ENCODE data around the gene ATG7.
"Not testable (repeated sequence)": the region's sequence is repeated elsewhere in the genome, so short reads cannot be mapped to it uniquely, and the experiment has no call there.

Gene ATG7

GRCh38 chr3:11431319-11431718 is 159.1 kb downstream of the ATG7 start:
- DNase-seq (ENCODE audit: low read depth, low spot score), result no peak

DNA sequence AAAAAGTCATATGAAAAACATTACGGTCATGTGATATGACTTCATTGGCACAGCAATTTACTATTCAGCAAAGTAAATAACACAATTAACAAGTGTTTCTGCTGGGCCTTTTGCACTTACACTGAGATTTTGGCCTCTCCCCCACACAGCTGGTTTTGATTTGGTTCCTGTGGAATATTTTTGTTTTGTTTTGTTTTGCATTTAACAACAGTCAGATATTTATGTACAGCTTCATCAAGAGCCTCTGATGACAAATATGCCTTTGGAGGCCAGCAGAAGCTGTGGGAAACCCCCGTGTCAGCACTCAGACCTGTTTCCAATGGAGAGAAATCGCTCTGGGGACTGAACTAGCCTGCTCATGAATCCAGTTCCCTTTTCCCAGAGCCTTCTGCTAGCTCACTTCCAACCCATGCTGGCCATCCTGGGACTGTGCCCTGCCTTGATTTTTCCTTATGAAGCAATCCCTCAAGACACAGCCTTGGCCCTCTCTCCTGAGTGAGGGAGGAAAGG is 161.9 kb downstream of the ATG7 start:
- DNase-seq (ENCODE audit: low read depth, low spot score), result peak; percentile 60

- no peak for DNase-seq (ENCODE audit: low read depth, low spot score)
Measured at GRCh38 chr3:11434563-11435096, 162.4 kb downstream of the ATG7 start.

GRCh38 chr3:11435440-11436165 is 163.4 kb downstream of the ATG7 start:
- DNase-seq (ENCODE audit: low read depth, low spot score), result no peak

GRCh38 chr3:11436775-11437174 is 164.6 kb downstream of the ATG7 start:
- DNase-seq (ENCODE audit: low read depth, low spot score), result no peak

- DNase-seq (ENCODE audit: low read depth, low spot score), result no peak
Measured at GRCh38 chr3:11437506-11437905, 165.3 kb downstream of the ATG7 start.

GRCh38 chr3:11438646-11439045 is 166.4 kb downstream of the ATG7 start:
- no peak for DNase-seq (ENCODE audit: low read depth, low spot score)

DNA sequence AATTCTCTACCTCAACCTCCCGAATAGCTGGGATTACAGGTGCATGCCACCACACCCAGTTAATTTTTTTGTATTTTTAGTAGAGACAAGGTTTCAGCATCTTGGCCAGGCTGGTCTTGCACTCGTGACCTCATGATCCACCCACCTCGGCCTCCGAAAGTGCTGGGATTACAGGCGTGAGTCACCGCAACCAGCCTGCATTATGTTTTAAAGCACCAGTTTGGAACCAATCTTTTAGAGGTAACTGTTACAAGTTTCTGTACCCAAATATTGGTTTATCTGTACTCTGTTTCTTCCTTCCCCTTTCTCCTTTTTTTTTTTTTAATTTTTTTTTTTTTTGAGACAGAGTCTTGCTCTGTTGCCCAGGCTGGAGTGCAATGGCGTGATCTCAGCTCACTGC is 169.1 kb downstream of the ATG7 start:
- not testable (repeated sequence) for DNase-seq (ENCODE audit: low read depth, low spot score)

GRCh38 chr3:11444404-11444803 is 172.2 kb downstream of the ATG7 start:
- no peak for DNase-seq (ENCODE audit: low read depth, low spot score)

- not testable (repeated sequence) for DNase-seq (ENCODE audit: low read depth, low spot score)
Measured at GRCh38 chr3:11445193-11445592, 173.0 kb downstream of the ATG7 start.

GRCh38 chr3:11445883-11446282 is 173.7 kb downstream of the ATG7 start:
- DNase-seq (ENCODE audit: low read depth, low spot score), result no peak

GRCh38 chr3:11447584-11448200 is 175.5 kb downstream of the ATG7 start:
- peak; percentile 6 for DNase-seq (ENCODE audit: low read depth, low spot score)

- DNase-seq (ENCODE audit: low read depth, low spot score), result no peak
Measured at GRCh38 chr3:11450015-11450414, 177.8 kb downstream of the ATG7 start.

DNA sequence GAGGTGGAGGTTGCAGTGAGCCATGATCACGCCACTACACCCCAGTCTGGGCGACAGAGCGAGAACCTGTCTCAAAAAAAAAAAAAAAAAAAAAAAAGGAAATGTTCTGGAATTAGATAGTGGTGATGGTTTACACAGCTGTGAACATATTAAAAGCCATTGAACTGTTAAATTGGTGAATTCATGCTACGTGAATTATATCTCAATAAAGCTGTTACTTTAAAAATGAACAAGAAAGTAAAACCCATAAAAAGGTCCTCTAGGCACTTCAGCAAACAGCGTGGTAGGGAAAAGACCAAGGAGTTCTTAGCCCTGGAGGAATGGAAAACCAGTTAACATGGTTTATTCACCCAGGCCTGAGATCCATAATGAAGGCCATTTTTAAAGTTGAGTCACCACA is 180.1 kb downstream of the ATG7 start:
- DNase-seq (ENCODE audit: low read depth, low spot score), result no peak

DNA sequence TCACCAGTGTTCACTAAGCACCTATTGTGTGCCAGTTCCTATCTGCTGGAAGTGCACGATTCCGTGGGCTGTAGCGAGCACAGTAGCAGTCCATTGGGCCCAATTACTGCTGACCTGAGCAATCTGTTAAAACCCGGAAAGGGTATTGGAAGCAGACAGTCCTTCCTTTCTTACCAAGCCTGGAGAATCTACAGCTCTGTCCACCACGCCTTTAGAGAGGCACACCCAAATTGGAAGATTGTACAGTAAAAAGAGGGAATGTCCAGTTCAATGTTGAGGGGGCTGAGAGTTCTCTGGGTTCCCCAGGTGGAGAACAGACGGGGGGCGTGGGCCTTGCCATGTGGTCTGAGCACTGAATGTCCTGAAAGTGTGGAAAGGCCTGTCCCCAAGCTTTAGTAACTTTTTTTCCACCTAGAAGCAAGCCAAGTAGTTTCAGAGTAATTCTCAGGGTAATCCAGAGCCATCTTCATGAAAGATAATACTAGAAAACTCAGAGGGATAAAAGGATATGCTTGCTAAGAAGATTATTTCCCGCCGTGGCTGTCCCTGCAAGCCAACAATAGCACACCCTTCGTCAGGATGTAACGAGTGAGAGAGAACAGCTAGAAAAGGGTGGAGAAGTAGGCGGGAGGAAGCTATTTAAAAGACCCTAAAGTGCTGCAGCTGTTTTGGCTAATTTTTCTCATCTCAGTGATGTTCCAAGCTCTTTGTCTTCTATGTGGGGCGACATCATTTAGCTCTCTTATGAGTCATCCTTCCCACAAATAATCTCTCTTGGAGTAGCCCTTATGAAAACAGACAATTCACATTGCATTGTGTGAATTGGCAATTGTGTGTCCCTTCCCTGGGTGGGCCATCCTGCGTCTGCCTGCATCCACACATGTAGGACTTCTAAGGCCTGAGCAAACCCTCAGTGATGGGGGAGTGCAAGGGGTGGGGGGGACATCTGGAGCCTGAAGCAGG is 181.0 kb downstream of the ATG7 start:
- DNase-seq (ENCODE audit: low read depth, low spot score), result peak; percentile 63

DNA sequence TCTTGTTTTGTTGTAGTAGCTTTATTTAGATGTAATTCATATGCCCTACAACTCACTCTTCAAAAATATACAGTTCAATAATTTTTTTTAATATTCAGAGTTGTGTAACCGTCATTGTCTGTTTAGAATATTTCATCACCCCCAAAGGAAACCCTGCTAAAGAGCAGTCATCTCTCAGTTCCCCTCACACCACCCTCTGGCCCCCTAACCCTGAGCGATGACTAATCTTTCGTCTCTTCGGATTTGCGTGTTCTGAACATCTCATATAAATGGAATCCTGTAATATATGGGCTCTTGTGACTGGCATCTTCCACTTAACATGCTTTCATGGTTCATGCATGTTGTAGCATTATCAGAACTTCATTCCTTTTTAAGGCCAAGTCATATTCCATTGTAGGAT is 183.8 kb downstream of the ATG7 start:
- no peak for DNase-seq (ENCODE audit: low read depth, low spot score)

DNA sequence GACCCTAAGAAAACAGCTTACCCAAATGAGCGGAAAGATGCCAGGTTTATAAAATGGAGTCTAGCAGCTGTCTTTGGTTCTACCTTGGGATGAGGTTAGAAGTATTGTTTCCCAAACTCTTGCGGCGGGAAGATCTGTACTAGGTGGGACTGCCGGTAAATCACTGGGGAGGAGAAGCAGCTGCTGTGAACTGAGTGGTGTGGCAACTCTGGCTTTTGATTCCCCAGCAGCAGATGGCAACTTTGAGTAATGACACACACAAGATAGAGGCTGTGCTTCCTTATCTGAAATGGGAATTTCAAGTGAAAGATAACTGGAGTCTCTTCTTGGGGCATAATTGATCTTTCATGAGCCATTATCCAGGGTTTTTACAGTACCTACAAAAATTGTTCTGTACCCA is 184.9 kb downstream of the ATG7 start:
- no peak for DNase-seq (ENCODE audit: low read depth, low spot score)

DNA sequence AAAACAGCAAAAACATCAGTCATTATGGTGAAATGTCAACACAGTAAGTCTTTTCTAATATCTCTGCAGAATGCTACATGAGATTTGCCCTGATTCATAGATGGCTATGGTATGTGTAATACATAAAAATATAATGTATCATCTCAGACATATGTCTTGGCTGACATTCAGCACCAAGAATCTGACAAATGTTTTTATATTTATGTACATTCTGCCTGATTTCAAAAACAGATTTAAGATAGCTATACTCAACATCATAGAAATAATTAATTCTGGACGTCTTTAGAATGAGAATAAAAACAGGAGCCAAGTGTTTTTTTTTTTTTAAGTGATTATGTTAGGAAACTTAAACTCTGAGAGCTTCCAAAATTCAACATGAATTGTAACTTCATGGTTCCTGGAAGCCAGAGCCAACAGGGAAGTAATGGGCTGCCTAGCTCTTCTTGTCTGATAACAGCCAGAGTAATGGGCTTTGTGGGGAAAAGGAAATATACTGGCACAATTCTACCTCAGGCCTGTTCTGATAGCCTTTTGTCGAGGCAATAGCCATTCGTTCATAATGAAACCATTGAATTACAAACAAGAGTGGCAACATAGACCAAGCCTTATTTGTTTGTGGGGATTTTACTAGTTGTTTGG is 187.1 kb downstream of the ATG7 start:
- no peak for DNase-seq (ENCODE audit: low read depth, low spot score)

DNA sequence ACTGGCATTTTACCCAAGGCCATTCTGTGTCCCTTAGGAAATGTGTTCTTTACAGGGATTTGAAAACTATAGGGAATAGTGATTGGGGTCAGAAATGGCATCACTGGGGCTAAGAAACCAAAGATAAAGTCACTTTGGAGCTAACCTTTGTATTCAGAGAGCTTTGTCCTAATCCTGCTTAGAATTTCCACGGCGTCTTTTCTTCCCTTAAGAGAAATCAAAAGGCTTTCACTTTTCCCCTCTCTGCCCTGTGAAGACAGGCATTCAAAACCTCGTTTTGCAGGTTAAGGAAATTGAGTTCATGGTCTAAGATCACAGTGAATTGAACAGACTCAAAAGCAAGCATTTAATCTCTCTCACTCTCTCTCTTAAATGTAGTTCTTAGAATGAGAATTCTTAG is 189.0 kb downstream of the ATG7 start:
- no peak for DNase-seq (ENCODE audit: low read depth, low spot score)

- DNase-seq (ENCODE audit: low read depth, low spot score), result not testable (repeated sequence)
Measured at GRCh38 chr3:11462673-11463072, 190.5 kb downstream of the ATG7 start.

- no peak for DNase-seq (ENCODE audit: low read depth, low spot score)
Measured at GRCh38 chr3:11463591-11463990, 191.4 kb downstream of the ATG7 start.
